Measurements from ENCODE around the gene GULP1.

- no peak for TF ChIP-seq POLR2A (IDR thresholded peaks at IDR 0.05)
- no peak for TF ChIP-seq CTCF (IDR thresholded peaks at IDR 0.05)
- no peak for TF ChIP-seq POLR2AphosphoS5 (IDR thresholded peaks at IDR 0.05)
Measured at GRCh38 chr2:188272121-188272520, 19.6 kb upstream of the GULP1 start.
